ENCODE measurements around the gene SARDH.
"Not testable (repeated sequence)": the region's sequence is repeated elsewhere in the genome, so short reads cannot be mapped to it uniquely, and the experiment has no call there.

Gene SARDH

DNA sequence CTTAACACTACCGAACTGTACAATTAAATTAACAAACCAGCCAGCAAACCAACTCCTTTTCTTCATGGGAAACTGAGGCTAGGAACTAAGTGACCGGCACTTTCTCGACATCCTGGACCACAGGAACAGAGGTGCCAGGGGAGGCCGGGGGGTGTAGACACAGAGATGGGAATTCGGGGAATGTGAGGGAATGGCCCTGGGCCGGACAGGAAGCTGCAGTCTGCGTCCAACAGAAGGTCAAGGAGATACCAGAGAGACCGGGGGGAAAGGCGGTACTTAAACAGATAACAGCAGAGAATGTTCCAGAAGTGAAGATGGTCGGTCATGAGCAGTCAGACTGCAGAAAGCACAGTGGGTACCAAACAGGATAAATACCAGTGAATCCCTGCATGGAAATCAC is 61.7 kb downstream of the SARDH start:
- H3K27me3 ChIP-seq (ENCODE audit: control insufficient read depth, insufficient read depth, low read length), result no peaks in the 10 kb centered on the region
- no peak overlapping the region for H3K4me3 ChIP-seq (ENCODE audit: low read length)
- H3K4me1 ChIP-seq (ENCODE audit: control insufficient read depth, insufficient read depth, low read length), result no peaks in the 10 kb centered on the region
- H3K36me3 ChIP-seq (ENCODE audit: control insufficient read depth, insufficient read depth, low read length), result no peaks in the 10 kb centered on the region
- H3K9me3 ChIP-seq (ENCODE audit: control insufficient read depth, low read length), result no peaks in the 10 kb centered on the region
- H3K9ac ChIP-seq (ENCODE audit: low read length), result no peak overlapping the region

DNA sequence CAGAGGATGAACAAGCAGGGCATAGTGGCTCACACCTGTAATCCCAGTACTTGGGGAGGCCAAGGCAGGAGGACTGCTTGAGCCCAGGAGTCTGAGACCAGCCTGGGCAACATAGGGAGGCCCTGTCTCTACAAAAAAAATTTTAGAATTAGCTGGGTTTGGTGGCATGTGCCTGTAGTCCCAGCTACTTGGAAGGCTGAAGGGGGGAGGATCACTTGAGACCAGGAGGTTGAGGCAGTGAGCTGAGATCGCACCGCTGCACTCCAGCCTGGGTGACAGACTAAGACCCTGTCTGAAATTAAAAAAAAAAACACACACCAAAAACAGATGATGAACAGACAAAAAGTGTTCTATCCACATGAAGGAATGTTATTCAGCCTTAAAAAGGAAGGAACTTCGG is 62.4 kb downstream of the SARDH start:
- not testable (repeated sequence) for H3K4me3 ChIP-seq (ENCODE audit: low read length); H3K9me3 ChIP-seq (ENCODE audit: control insufficient read depth, low read length); H3K4me1 ChIP-seq (ENCODE audit: control insufficient read depth, insufficient read depth, low read length); H3K36me3 ChIP-seq (ENCODE audit: control insufficient read depth, insufficient read depth, low read length); H3K9ac ChIP-seq (ENCODE audit: low read length); H3K27me3 ChIP-seq (ENCODE audit: control insufficient read depth, insufficient read depth, low read length)

DNA sequence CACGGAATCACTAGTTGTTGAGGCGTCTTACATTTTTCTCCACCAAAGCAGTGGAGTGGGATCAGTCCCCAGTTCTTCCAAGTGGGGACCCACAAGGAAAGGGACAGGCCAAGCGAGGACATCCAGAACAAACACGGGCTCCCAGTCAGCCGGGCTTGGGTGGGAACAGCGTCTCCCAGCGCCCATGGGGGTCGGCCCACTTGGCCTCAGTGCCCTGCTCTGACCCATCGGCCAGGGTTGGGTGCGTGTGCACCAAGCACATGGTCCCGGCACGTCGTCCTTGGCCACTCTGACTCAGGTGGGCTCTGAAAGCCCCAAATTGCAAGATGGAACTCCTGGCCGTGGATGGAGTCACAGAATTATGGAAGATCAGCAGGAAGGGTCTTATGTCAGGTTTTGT is 64.1 kb downstream of the SARDH start:
- Histone ChIP-seq H3K36me3 (ENCODE audit: control insufficient read depth, insufficient read depth, low read length) (no peaks in the 10 kb centered on the region), H3K27me3 (ENCODE audit: control insufficient read depth, insufficient read depth, low read length) (no peaks in the 10 kb centered on the region), H3K4me3 (ENCODE audit: low read length) (no peak overlapping the region), H3K4me1 (ENCODE audit: control insufficient read depth, insufficient read depth, low read length) (no peaks in the 10 kb centered on the region), H3K9ac (ENCODE audit: low read length) (no peak overlapping the region), H3K9me3 (ENCODE audit: control insufficient read depth, low read length) (no peaks in the 10 kb centered on the region)

DNA sequence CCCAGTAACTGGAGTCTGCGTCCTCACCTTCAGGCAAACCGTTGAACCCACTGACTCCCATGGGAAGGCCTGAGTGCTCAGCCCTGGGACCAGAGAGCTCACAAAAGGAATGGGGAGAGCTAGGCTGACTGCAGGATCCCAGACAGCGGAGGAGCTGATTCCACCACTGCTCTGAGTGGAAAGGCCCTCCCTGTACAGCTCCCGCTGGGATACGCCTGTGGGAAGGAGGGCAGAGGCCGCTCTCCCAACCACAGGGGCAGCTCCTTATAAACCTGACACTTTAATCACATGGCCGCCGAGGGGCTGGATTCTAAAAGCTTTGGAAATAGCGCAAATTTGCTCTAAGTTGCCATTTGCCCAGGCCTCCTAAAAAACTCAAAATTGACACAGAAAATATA is 64.9 kb downstream of the SARDH start:
- Histone ChIP-seq H3K4me3 (ENCODE audit: low read length) (no peak overlapping the region), H3K4me1 (ENCODE audit: control insufficient read depth, insufficient read depth, low read length) (no peaks in the 10 kb centered on the region), H3K9me3 (ENCODE audit: control insufficient read depth, low read length) (no peaks in the 10 kb centered on the region), H3K27me3 (ENCODE audit: control insufficient read depth, insufficient read depth, low read length) (no peaks in the 10 kb centered on the region), H3K9ac (ENCODE audit: low read length) (no peak overlapping the region), H3K36me3 (ENCODE audit: control insufficient read depth, insufficient read depth, low read length) (no peaks in the 10 kb centered on the region)

DNA sequence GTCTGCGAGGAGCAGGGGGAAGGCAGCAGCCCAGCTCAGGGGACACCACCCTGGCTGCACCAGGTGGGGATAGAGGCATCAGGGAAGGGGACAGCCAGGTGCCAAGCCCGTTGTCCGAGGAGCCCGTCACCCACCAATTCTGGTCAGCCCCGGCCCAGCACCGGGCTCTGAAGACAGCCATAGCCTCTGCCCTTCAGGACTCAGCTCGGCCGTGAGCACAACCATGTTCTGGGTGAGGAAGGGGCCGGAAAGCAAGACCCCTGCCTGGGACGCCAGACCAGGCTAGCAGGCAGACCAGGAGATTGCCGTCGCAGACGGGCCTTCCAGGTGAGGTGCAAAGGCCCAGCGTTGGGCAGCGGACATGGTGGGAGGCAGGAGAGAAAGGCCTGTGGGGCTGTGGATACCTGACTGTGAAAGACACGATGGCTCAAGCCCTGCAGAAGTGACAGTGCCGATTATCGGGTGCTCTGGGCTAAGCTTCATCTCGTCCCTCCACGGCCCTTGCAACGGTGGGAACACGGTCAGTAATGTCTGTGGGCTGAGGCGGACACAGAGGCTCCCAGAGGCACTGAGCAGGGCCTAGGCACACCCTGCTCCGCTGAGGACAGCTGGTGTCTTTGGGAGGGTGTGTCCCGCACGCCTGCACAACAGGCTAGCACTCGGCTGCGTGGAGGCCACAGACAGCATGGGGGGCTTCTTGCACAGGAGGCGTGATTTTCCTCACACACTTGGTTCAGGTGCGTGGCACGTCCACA is 65.5 kb downstream of the SARDH start:
- Histone ChIP-seq H3K4me3 (ENCODE audit: low read length) (no peak overlapping the region), H3K9me3 (ENCODE audit: control insufficient read depth, low read length) (no peaks in the 10 kb centered on the region), H3K9ac (ENCODE audit: low read length) (no peak overlapping the region), H3K36me3 (ENCODE audit: control insufficient read depth, insufficient read depth, low read length) (no peaks in the 10 kb centered on the region), H3K4me1 (ENCODE audit: control insufficient read depth, insufficient read depth, low read length) (no peaks in the 10 kb centered on the region), H3K27me3 (ENCODE audit: control insufficient read depth, insufficient read depth, low read length) (no peaks in the 10 kb centered on the region)

DNA sequence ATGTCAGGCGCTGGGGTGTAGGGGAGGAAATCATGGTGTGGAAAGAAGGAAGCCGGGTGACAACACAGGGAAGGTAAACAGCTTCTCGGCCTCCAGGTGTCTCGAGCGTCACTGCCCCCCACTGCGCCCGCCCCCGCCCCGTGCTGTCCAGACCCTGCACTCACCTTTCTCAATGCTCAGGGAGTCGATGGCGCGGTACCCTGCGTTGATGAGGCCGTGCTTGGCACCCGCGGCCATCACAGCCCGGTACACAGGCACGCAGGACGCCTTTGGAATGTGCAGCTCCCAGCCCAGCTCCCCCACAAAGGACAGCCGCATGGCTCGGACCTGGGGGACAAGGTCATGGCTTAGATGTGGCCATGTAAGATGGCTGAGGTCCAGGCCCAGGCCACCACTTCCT is 66.8 kb downstream of the SARDH start:
- Histone ChIP-seq H3K9ac (ENCODE audit: low read length) (no peak overlapping the region), H3K4me1 (ENCODE audit: control insufficient read depth, insufficient read depth, low read length) (no peaks in the 10 kb centered on the region), H3K9me3 (ENCODE audit: control insufficient read depth, low read length) (no peaks in the 10 kb centered on the region), H3K4me3 (ENCODE audit: low read length) (no peak overlapping the region), H3K27me3 (ENCODE audit: control insufficient read depth, insufficient read depth, low read length) (no peaks in the 10 kb centered on the region), H3K36me3 (ENCODE audit: control insufficient read depth, insufficient read depth, low read length) (no peaks in the 10 kb centered on the region)

DNA sequence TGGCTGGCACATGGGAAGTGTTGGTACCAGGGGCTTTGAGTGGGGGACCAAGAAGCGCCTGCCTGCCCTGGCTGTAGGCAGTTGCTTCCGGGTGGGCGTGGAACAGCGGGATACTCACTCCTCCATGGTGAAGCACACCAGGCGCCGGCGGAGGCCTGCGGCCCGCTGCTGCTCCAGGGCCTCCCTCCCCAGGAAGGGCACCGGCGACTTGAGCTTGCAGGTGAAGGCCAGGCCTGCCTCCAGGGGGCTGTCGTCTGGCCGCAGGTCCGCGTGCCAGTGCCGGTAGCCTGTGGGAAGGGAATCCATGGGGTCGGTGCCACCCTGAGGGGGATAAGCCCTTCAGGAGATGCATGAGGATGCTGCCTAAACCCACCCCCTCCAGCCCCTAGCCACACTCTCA is 67.7 kb downstream of the SARDH start:
- Histone ChIP-seq H3K27me3 (ENCODE audit: control insufficient read depth, insufficient read depth, low read length) (no peaks in the 10 kb centered on the region), H3K36me3 (ENCODE audit: control insufficient read depth, insufficient read depth, low read length) (no peaks in the 10 kb centered on the region)

DNA sequence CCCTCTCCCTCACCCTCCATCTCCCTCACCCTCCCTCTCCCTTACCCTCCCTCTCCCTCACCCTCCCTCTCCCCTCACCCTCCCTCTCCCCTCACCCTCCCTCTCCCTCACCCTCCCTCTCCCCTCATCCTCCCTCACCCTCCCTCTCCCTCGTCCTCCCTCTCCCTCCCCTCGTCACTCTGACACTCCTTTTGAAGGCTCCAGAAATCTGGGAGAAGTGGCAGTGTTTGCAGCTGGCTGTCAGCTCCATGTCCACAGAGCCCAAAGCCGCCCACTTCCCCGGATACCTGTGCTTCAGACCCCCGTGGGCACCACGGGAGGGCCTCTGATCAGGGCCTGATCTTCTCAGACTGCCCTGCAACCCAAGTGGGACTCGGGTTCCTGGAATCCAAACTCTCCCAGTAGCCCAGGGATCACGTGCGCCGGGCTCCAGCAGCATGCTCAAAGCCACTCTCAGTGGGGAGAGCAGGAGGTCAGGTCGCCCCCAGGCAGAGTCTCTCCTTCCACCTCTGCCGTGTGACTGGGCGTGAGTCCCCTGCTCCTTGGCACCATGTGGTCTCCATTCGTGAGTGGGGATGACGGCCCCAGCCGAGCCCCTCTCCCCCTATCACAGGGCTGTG is 68.9 kb downstream of the SARDH start:
- H3K27me3 ChIP-seq (ENCODE audit: control insufficient read depth, insufficient read depth, low read length), result no peaks in the 10 kb centered on the region
- H3K4me1 ChIP-seq (ENCODE audit: control insufficient read depth, insufficient read depth, low read length), result no peaks in the 10 kb centered on the region
- no peak overlapping the region for H3K4me3 ChIP-seq (ENCODE audit: low read length)
- no peaks in the 10 kb centered on the region for H3K9me3 ChIP-seq (ENCODE audit: control insufficient read depth, low read length)
- H3K36me3 ChIP-seq (ENCODE audit: control insufficient read depth, insufficient read depth, low read length), result no peaks in the 10 kb centered on the region
- no peak overlapping the region for H3K9ac ChIP-seq (ENCODE audit: low read length)

More for the DNA sequence above, 67.7 kb downstream of the SARDH start:
- Histone ChIP-seq H3K4me3 (ENCODE audit: low read length) (no peak overlapping the region), H3K9me3 (ENCODE audit: control insufficient read depth, low read length) (no peaks in the 10 kb centered on the region), H3K9ac (ENCODE audit: low read length) (no peak overlapping the region), H3K4me1 (ENCODE audit: control insufficient read depth, insufficient read depth, low read length) (no peaks in the 10 kb centered on the region)

DNA sequence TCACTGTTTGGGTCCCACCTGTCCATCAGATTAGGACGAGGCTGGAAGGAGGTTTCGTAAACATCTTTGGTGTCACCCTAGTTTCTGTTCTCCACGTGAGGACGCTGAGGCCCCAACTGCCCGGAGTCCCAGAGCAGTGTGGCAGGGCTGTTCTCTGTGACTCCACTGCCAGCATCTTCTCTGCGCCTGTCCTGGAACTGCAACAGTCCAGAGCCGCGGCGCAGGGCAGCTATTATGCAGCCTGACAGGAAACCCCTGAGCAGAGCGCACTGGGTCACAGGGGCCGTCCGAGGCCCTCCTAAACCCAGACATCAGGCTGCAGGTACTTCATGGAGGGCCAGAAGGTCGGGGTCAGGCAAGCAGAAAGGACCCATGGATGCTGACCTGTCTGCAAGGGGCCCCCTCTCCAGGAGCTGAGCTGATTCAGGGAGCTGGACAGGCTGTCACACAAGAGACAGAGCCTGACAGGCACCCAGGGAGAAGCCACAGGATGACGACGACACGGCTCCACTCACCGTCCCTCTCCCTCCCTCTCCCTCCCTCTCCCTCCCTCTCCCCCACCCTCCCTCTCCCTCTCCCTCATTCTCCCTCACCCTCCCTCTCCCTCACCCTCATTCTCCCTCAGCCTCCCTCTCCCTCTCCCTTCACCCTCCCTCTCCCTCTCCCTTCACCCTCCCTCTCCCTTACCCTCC is 70.2 kb downstream of the SARDH start:
- Histone ChIP-seq H3K9me3 (ENCODE audit: control insufficient read depth, low read length) (no peaks in the 10 kb centered on the region), H3K27me3 (ENCODE audit: control insufficient read depth, insufficient read depth, low read length) (no peaks in the 10 kb centered on the region), H3K4me1 (ENCODE audit: control insufficient read depth, insufficient read depth, low read length) (no peaks in the 10 kb centered on the region), H3K4me3 (ENCODE audit: low read length) (no peak overlapping the region), H3K9ac (ENCODE audit: low read length) (no peak overlapping the region), H3K36me3 (ENCODE audit: control insufficient read depth, insufficient read depth, low read length) (no peaks in the 10 kb centered on the region)

DNA sequence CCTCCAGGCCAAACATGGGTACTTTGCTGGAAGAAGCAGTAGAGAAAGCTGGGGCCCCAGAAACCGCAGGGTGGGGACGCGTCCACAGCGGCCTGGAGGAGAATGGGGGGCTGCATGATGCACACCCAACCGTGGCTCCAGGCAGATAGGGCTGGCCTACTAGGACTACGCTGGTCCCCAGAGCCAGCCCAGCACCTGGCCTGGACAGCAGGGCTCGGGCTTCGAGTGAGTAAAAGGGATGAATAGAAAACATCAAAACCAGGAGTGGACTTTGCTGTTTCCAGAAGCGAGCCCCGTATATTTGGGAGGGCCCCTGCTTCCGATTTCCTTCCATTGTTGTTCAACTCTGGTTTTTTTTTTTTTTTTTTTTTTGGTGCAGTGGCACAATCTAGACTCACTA is 71.3 kb downstream of the SARDH start:
- Histone ChIP-seq H3K36me3 (ENCODE audit: control insufficient read depth, insufficient read depth, low read length) (no peaks in the 10 kb centered on the region), H3K27me3 (ENCODE audit: control insufficient read depth, insufficient read depth, low read length) (no peaks in the 10 kb centered on the region), H3K4me3 (ENCODE audit: low read length) (no peak overlapping the region)

DNA sequence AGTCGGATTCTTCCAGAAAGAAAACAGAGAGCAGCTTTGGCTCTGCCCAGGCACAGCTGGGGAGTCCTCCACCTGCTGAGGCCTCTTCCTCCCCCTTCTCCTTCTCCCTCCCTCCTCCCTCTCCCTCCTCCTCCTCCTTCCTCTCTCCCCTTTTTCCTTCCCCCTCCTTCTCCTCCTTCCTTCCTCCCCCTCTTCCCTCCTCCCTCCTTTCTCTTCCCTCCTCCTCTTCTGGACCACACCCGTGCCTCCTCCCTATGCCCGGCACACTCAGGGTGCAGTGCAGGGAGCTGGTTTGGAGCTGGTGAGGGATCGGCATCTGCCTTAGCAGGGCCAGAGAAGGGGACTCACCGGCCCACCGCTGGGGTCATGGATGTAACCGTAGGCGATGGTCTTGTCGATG is 71.8 kb downstream of the SARDH start:
- no peak overlapping the region for H3K4me3 ChIP-seq (ENCODE audit: low read length)
- no peaks in the 10 kb centered on the region for H3K9me3 ChIP-seq (ENCODE audit: control insufficient read depth, low read length)
- no peaks in the 10 kb centered on the region for H3K36me3 ChIP-seq (ENCODE audit: control insufficient read depth, insufficient read depth, low read length)
- H3K27me3 ChIP-seq (ENCODE audit: control insufficient read depth, insufficient read depth, low read length), result no peaks in the 10 kb centered on the region
- H3K9ac ChIP-seq (ENCODE audit: low read length), result no peak overlapping the region
- no peaks in the 10 kb centered on the region for H3K4me1 ChIP-seq (ENCODE audit: control insufficient read depth, insufficient read depth, low read length)

More for the DNA sequence above, 71.3 kb downstream of the SARDH start:
- no peaks in the 10 kb centered on the region for H3K9me3 ChIP-seq (ENCODE audit: control insufficient read depth, low read length)
- H3K9ac ChIP-seq (ENCODE audit: low read length), result no peak overlapping the region
- no peaks in the 10 kb centered on the region for H3K4me1 ChIP-seq (ENCODE audit: control insufficient read depth, insufficient read depth, low read length)

DNA sequence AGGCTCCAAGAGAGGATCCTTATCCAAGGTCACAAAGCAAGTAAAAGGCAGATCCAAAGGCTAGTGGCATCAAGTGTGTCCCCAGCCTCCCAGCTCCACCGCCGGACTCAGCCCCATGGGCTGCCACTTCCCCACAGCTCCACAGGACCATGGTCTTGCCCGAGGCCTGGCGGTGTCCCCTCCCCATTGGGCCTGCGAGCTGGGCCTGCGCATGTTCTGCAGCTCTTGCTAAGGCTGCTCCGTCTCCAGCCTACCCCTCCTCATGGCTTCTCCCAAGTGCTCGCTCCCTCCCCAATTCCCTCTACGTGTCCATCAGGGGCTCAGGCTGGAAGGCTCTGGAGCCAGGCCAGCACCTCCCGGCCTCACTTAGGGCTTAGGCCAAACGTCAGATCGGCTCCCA is 72.6 kb downstream of the SARDH start:
- no peaks in the 10 kb centered on the region for H3K27me3 ChIP-seq (ENCODE audit: control insufficient read depth, insufficient read depth, low read length)
- no peak overlapping the region for H3K9ac ChIP-seq (ENCODE audit: low read length)
- no peaks in the 10 kb centered on the region for H3K36me3 ChIP-seq (ENCODE audit: control insufficient read depth, insufficient read depth, low read length)
- no peaks in the 10 kb centered on the region for H3K4me1 ChIP-seq (ENCODE audit: control insufficient read depth, insufficient read depth, low read length)
- H3K4me3 ChIP-seq (ENCODE audit: low read length), result no peak overlapping the region
- no peaks in the 10 kb centered on the region for H3K9me3 ChIP-seq (ENCODE audit: control insufficient read depth, low read length)

Data from mucosa of stomach (tissue), 1 donor.